Stimulated activated CD4-positive, alpha-beta T cell treated with anti-CD3 and anti-CD28 coated beads, Interleukin-2, amount 100 ng/mL, for 48 hours (primary cell): Measurements from ENCODE around the gene HPSE2.
"Not testable (repeated sequence)": the region's sequence is repeated elsewhere in the genome, so short reads cannot be mapped to it uniquely, and the experiment has no call there.

ENCODE experiments used
- DNase-seq, 2 donors: peaks; one replicate each; pipeline ENCODE4 v3.0.0-alpha.2; 2020

The HPSE2 gene

DNA sequence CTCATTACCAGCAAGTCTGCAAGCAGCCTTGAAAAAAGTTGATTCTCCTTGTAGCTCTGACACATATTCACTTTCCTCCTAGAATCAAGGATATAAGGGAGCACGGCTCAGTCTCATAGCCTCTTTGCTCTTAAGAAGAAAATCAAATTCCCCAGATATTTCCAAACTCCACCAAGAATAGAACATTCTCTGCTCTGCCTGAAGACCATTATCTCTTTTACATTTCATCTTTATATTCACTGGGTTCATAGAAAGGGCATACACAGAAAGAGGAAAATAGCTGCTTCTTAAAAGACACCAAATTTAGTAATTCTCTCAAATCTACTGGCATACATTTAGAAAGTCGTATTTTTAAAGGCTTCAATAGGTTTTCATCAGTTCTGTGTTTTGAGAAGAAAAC is 92.0 kb downstream of the HPSE2 start:
- no peak for DNase-seq

DNA sequence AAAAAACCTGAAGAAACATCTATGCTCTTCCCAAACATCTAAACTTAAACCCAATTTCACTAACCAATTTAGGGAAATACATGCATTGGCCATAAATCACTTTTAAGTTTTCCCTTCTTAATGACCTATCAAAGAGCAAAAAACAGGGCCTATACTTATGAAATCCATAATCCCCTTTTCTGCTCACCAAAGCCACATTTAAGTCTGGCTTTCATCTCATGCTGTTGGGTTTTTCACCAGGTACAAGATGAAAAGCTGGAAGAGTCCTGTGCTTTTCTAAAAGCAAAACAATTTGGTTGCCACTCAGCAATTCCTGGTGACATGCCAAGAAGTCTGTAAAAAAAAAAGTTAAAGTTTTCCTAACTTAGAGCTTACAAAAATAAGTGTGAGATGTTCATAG is 92.6 kb downstream of the HPSE2 start:
- no peak for DNase-seq

DNA sequence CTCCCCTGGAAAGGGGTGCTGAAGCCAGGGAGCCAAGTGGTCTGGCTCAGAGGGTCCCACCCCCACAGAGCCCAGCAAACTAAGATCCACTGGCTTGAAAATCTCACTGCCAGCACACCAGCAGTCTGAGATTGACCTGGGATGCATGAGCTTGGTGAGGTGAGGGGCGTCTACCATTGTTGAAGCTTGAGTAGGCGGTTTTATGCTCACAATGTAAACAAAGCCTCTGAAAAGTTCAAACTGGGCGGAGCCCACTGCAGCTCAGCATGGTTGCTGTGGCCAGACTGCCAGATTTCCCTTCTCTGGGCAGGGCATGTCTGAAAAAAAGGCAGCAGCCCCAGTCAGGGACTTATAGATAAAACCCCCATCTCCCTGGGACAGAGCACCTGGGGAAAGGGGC is 102.8 kb downstream of the HPSE2 start:
- not testable (repeated sequence) for DNase-seq

DNA sequence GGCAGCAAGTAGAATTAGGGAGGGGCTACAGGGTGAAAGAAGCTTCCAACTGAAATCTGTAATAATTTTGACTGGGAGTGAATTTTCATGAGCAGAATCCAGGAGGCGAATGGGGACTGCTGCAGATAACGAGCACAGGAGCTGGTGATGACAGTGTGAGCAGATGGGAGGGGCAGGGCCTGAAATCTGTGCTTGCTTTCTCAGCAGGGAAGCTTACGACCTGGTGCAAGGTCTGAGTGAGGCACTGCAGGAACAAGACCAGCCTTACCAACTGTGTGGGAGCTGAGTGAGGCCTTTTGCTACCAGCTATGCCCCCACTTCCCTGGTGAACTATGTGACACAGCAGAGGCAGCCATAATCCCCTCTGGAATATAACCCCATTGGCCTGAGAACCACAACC is 109.8 kb downstream of the HPSE2 start:
- DNase-seq = no peak

DNA sequence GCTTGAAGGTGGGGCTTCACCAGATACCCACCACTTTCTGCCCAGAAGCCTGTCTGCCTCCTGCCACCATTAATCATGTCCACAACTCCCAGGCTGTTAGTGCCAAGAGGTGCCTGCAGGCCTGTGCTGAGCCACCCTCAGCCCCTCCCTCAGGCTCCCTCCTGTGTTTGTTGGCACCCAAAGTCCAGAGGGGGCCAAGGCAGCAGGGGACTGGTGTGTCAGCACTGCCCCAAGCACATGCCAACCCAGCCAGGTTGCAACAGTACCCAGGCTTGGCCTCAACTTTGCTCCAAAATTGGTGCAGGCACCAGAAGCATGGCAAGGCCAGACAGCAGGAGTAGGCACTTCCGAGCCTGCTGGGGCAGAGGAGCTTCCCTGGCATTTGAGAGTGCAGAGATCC is 111.3 kb downstream of the HPSE2 start:
- no peak for DNase-seq

DNA sequence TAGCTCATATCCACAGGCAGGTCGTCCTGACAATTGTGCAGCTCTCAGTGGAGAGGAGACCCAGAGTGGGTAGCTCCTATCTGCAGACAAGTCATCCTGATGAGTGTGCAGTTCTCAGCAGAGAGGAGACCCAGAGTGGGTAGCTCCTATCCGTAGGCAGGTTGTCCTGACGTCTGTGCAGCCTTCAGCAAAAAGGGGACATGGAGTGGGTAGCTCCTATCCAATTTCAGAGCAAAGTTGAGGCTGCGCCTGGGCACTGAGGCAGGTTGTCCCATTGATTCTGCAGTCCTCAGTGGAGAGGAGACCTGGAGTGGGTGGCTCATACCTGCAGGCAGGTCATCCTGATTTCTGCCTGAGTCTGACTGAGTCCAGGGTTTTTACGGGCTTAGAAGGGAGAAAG is 111.8 kb downstream of the HPSE2 start:
- no peak for DNase-seq

DNA sequence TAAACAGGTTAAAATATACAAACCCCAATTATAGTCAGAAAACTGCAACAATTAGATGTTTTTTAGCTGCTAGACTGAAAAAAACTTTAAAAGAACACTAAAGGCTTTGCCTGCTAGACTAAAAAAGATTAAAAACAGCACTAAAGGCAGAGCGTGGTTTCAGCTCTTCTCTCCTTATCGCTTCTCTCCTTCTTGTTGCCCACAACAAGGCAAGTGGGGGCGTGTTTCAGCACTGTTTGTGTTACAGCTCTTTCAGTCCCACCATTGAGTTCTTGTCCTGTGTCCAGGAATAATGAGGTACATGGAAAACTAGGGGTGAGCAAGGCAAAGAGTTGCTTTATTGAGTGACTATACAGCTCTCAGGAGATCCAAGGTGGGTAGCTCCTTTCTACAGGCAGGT is 112.3 kb downstream of the HPSE2 start:
- DNase-seq = no peak

DNA sequence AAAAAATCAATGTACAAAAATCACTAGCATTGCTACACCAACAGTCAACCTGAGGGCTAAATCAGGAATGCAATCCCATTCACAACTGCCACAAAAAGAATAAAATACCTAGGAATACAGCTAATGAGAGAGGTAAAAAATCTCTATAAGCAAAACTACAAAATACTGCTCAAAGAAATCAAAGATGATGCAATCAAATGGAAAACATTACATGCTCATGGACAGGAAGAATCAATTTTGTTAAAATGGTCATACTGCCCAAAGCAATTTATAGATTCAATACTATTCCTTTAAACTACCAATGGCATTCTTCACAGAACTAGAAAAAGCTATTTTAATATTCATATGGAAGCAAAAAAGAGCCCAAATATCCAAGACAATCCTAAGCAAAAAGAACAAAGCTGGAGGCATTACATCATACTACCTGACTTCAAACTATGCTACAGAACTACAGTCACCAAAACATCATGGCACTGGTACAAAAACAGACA is 116.3 kb downstream of the HPSE2 start:
- DNase-seq = no peak

DNA sequence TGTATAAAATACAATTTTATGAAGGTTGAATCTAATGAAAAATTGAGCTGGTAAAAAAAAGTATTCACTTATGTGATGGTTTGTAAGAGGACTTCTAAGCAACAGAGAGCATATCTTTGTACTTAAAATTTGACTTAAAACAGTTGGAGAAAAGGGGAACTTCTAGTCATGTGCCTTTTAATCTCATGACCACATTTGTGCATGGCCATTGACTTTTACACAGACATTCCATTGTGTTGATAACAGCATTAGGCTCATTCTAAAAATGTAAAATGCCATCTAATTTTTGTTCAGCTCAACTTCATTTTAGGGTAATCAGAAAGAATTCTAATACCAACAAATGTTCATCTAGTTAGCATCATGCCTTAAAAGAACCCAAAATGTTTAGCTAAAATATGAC is 119.9 kb downstream of the HPSE2 start:
- no peak for DNase-seq

DNA sequence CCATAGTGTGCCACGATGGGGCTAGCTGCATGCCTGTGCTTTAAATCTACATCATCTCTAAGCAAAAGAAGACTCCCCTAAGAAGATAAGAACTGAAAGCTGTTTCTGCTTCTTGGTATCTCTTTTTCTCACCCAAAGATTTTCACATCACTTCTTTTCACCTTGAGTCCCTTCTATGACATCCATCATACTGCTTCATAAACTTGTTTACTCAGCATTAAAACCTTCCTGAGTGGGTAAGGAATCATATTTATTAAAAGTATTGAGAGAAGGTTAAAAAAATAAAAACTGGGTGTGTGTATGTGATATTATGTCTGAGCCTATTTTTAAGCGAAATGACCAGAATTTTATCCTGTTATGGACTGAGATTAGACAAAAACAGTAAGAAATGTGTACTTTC is 150.3 kb downstream of the HPSE2 start:
- no peak for DNase-seq

DNA sequence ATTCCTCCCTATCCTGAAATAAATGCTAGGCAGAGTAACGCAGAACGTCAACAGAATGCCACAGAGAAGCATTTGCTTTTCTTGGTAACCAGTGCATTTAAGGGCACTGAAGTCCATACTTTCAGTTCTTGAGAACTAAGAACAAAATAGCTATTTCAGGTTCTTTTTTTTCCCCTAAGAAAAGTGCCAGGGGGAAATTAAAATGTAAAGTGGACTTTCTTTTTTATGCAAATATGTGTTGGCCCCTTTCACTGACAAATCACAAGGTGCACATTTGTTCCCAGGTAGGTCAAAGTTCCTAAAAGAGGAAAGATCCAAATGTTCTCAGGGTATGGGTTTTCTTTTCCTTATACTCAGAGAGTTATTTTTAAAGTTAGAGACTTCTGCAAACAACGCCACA is 151.5 kb downstream of the HPSE2 start:
- no peak for DNase-seq

DNA sequence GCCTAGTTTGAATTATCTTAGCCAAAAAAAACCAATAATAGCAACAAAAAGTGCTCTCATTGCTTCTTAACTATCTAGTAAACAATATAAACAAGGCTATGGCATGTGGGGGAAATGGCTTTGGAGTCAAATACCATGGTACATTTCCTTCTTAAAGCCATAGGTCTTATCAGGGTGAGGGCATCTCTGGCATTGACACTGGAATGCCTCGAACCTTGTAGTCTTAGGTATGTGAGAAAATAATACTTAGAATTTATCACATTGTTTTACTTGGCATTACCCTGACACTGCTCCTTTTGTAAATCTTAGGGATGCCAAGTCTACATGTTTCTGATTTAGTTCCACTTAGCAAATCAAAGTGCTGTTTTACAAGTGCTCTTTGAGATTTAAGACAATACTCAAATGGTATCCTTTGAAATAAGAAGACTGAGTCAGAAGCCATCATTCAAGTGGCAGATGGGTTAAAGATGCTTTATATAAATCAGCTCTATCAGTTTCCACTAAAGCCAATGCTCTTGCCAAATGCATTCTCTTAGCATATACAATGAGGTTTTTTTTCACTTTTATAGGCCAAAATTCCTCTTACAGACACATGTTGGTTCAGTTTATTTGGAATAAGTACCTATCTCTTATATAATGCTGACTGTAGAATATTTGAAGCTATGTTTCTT is 155.2 kb downstream of the HPSE2 start:
- no peak for DNase-seq

DNA sequence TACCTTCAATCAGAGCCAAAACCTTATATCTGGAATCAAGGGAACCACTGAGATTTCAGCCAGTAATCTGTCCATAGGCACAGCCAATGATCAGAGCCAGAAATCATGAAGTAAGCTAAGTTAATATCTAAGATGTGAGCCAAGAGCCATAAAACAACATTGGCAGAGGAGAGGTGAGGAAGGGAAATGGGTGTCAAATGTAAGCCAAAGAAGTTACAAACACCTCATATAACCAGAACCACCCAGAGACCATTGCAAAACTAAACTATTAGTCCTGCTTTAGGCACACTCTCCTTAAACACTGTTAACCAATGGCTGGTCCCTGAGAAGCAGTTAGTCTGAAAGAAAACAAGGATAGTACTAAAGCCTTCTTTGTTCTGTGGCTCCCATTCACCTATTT is 173.1 kb downstream of the HPSE2 start:
- DNase-seq = no peak

DNA sequence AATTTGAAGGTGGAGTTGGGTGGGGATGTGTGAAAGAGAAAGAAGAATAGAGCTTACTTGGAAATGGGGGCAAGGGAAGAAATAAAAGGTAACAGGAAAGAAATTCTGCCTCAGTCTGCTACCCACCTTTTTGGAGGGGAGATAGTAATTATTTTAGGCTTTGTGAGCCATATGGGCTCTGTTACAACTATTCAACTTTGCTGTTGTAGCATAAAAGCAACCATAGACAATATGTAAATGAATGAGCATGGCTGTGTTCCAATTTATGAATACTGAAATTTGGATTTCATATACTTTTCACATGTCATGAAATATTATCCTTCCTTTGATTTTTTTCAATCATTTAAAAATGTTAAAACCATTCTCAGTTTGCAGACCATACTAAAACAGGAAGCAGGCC is 176.9 kb downstream of the HPSE2 start:
- no peak for DNase-seq

DNA sequence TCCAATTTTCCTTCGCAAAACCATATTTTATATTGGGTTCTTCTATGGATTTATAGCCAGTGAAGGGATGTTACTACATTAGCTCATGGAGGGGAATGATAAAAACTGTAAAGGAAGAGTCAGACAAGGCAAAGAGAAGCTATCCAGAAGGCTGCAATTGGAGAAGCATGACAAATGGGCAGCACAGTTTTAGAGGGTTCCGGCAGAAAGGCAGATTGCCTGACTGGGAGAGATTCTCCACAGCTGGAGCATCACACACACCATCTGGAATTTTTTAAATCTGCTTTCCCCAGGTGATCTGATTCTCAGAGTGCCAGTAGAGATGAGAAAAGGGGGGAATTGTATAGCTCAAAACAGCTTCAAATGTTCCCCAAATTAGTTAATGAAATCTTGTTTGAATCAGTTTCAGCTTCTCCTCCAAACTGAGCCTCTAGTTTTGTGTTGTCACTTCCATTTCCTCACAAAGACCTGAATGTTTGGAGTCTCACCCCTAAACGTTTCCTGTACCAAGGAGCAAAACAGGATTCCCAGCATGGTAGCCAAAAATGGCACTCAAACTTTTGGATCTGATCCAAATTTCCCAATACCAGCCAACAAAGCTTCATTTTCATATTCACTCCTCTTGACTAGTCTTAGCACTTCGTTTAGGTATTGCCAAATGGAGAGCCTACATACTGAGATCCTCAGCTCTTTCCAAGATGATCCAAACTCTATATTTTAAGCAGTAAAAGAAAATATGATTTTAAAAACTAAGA is 177.5 kb downstream of the HPSE2 start:
- DNase-seq = no peak

DNA sequence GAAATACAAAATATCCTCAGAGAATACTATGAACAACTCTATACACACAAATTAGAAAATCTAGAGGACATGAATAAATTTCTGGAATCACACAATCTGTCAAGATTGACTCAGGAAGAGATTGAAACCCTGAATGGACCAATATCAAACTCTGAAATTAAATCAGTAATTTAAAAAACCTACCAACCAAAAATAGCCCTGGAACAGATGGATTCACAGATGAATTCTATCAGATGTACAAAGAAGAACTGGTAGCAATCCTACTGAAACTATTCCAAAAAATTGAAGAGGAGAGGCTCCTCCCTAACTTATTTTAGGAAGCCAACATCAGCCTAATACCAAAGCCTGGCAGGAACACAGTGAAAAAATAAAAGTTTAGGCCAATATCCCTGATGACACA is 190.0 kb downstream of the HPSE2 start:
- no peak for DNase-seq

DNA sequence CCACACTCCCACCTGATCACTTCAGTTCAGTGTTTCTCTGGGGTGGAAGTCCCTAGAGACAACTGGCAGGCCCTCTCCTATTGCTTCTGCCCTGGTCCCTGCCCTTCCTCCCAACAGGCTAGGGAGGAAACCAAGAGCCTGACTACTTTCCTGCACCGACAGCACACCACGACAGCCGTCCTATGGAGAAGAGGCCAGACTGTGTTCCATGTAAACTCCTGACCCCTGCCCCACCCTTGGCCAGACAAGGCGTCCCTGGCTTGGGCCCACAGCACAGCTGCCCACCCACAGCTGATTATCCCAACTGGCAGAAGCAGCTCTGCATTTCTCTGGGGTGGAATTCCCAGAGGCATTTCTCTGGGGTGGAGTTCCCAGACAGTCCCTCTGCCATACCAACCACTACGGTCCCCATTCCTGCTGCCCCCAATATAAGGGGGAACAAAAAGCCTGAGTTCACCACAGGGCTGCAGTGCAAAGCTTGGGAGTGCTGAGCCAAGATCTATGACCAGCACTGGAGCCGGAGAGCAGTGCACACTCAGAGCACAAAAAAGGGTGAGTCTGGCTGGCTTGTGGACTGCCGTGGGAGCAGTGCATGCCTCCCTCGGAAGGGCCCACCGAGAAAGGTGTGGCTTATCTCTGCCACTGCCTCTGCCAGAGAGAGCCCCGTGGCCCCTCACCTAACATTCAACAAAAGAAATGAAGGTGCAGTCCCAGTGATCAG is 193.4 kb downstream of the HPSE2 start:
- DNase-seq = no peak

DNA sequence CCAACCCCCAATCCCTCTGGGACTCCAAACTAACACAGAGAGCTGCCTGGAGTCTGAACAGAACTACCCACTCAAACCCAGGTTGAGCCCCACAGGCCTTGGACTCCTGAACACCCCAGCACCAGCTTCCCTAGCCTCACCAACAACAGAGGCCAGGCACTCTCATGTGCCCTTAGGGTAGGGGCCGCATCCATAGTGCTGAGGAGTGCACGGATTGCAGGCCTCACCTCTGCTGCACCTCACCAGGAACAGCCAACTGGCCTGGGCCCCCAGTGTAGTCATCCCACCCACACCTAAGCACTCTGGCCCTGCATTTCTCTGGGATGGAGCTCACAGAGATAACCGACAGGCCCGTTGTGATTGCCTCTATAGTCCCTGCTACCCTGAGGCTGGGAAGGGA is 194.2 kb downstream of the HPSE2 start:
- DNase-seq = no peak

DNA sequence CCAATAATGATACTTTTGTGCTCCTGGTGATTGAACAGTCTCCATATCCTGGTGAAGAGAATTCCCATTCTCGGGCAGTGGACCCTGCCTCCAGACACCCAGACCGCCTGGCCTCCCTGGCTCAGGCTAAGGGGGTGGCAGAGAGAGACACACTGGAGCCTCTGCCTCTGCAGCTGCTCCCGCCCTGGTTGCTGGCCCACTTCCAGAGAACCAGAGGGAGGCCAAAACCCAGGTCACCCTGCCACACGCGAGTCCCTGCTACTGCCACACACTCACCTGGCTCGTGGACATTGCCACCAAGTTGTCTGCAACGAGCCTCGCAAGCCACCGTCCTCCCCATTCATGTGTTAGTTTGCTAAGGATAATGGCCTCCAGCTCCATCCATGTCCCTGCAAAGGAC is 221.8 kb downstream of the HPSE2 start:
- DNase-seq = no peak

DNA sequence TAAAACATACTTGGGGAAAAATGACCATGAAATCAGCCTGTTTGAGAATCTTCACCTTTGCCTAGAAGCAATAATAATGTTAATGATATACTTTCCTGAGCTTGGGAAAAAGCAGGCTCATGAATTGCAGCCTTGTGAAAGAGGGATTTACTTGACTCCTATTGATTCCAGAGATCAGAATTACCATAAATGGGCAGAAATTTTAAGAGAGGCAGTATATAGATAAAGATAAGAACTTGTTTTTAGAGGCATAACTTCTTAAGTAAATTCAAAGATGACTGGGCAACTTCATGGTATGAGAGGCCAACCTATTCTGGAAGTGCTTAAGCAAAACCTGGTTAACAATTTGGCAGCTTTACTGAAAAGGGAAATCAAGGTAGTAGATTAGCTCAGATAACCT is 225.4 kb downstream of the HPSE2 start:
- DNase-seq = no peak

DNA sequence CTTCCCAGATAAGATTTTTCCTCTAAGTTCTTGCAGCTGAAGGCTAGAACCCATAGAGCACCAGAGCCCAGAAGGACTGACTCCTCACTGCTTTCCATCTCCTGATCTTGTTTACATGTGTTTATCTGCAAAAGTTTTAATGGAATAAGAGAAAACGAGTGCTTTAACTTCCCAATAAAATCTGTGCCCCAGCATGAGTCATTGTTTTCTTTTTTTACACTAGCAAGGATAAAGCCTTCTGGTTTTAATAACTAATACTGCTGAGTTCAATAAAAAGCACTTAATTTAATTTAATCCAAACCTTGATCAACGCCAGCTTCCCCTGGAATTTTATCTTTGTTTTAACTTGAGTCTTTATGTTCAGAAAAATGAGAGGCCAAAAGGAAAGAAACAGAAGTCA is 227.6 kb downstream of the HPSE2 start:
- DNase-seq = no peak

DNA sequence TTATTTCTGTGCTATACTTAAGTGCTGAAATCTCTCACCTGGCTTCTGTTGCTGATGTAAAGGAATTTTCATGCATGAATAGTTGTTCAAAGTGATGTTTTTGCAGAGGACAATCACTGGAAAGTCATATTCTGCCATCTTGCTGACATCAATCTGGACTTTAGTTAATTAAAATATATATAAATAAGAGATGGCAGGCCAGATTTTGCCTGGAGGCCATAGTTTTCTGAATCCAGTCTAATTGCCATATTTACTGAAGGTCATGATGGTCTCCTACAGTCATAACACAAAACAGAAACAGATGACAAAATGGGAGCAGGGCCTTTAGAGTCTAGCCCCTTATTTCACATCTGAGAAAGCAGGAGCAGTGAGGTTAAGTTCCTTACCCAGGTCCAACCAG is 228.2 kb downstream of the HPSE2 start:
- no peak for DNase-seq

DNA sequence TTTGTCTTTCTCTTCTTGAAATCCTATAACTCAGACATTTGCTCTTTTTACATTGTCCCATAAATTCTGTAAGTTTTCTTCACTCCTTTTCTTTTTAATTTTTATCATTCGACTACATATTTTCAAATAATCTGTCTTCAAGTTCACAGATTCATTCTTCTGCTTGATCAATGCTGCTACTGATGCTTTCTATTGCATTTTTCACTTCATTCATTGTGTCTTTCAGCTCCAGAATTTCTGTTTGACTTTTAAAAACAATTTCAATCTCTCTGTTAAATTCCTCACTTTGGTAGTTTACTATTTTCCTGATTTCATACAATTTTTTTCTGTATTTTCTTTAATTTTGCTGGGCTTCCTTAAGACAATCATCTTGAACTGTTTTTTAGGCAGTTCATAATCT is 230.4 kb downstream of the HPSE2 start:
- DNase-seq = no peak

DNA sequence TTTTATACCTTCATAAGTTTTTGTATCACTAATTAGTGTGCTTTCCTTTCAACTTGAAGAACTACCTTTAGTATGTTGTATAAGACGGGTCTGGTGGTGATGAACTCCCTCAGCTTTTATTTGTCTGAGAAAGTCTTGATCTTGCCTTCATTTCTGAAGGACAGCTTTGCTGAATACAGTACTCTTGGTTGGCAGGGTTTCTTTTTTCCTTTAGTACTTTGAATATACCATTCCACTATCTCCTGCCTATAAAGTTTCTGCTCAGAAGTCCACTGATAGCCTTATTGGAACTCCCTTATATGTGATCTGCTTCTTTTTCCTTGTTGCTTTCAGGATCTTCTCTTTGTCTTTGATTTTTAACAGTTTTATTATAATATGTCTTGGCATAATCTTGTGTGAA is 230.9 kb downstream of the HPSE2 start:
- DNase-seq = no peak
